IPS DF 4.7 (cell line): ENCODE data around the gene FYN.

Experiments
- DNase-seq: peaks from one replicate; pipeline ENCODE4 v3.0.0-alpha.2; 2013; ENCODE audit warnings: low spot score; ENCODE audit errors: extremely low read depth

The FYN gene

GRCh38 chr6:111631903-111632460 is 241.3 kb downstream of the FYN start:
- DNase-seq = no peak

DNA sequence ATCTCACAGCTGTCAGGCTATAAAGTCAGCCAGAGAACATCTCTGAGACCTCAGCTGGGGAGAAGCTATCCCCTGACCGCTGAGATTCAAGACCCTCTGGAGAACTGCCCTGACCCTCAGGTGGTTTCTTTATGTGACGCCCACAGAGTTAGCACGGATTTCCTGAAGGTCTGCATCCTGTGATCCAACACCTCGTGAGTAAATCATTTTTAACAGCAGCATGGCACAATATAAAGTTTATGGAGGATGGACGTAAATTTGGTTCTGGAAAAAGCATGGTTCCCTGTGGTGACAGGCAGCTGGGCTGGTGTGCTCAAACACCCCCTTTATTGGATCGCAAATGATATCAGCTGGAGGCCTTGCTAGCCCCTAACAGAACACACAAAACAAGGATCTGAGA is 242.2 kb downstream of the FYN start:
- DNase-seq = no peak

DNA sequence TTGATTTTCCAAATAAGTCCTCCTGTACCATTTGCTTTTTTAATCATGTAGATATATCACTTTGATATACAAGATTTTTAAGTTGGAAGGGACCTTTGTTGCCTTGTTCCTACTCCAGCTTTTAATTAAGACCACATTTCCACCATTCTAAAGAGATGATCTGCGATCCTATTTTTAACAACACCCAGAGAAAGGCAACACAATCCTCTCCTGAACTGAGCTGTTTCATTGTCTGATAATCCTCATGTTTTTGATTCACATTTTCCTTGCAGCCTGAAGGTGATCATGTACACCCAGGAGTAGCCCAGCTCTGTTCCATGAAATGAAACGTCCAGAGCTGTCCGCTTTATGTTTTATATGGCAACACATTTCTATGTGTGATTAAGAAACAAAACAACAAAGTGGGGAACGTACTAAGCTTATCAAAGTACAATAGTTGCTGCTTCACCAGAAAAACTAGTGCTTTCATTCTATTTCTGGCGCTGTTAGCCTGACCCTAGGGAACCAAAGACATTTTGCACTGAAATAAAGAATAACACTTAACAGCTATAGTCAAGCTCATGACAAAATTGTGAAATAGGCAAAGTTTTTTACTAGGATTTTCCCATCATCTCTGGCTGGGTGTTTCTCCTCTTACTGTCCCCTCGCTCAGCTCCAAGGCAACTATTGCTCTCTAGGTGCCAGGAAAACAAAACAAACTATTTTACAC is 245.0 kb downstream of the FYN start:
- DNase-seq = no peak

- DNase-seq = no peak
These were observed 246.8 kb downstream of the FYN start for GRCh38 chr6:111626441-111626840.

DNA sequence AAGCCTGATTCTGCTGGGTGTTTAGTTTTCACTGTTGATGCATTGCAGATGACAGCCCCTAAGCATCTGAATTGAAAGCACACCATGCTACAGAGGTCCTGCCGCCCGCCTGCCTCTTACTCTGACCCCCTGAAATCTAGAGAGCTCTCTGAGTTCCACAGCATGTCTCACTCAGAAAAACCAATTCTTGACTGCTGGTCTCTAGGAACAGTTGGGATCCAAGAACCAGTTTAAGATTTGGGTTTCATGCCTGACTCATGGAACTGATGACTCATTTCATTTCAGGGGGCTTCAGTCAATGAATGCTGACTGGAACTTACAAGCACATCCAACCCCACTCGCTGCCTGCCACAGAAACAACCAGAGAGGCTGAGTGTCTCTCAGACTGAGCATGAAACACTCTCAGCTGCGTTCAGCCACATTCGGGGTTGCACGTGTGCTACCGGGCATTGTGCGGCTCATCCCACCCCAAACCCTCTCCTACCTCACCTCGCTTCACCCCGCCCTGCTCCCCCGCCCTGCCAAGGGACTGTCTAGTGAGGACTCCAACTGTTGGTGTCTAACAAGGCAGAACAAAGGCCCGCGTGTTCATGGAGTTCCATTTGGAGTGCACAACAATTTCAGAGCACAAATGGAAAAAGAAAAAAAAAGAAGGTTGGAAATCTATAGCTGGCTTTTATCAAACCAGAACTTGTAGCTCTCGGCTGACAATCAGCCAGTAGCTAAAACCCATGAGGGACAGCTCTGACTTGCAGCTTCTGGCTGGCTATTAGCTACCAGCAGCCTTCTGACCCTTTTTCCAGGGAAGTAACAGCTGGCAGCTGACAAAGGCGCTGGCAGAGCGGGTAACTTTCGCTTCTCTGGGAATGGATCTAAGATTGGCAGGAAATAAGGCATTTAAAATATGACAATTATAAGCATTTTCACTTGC is 247.5 kb downstream of the FYN start:
- DNase-seq = no peak

- no peak for DNase-seq
These were observed 248.2 kb downstream of the FYN start for GRCh38 chr6:111625099-111625416.

DNA sequence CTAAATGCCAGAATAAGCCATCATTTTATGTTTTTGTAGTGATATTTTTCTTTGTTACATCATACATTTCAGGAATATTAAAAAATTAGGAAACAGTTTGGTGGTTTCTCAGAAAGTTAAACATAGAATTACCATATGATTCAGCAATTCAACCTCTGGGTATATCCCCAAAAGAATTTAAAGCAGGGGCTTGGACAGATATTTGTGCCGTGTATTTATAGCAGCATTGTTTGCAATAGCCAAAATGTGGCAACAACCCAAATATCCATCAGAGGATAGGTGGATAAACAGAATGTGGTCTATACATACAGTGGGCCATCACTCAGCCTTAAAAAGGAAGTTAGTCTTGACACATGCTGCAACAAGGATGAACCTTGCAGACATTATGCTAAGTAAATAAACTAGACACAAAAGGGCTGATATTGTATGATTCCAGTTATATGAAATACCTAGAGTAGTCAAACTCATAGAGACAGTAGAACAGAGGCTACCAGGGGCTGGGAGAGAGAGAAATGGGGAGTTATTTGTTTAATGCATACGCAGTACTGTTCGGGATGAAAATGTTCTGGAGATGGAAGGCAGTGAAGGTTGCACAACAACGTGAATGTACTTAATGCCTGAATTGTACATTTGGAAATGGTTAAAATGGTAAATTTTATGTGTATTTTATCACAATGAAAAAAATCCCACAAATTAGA is 248.7 kb downstream of the FYN start:
- no peak for DNase-seq

DNA sequence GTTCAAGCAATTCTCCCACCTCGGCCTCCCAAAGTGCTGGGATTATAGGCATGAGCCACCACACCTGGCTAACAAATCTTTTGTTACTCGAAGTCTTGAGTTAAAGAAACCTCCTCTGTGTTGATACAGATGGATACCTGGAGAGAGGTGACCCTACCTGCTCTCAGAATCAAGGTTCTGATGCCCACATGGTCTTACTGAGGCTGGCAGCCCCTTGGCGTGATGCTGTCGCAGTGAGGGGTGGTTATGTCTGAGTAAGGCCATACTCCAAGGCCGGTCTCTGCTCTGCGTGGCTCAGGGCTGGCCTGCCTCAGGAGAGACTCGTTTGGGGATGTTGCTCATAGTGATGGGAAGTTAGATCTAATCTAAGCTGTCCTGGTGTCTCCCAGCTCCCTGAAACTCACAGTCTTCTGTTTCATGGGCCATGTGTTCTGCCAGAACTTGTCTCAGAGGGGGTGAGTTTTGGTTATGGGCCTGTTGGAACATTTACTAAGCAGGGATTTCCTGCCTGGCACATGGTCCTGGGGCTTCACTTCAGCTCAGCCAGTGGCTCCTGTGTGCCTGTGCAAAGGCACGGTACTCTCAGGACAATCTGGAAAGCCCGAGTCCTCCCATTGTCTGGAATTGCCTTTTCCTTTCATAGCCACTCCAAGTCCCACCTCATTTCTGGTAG is 250.1 kb downstream of the FYN start:
- no peak for DNase-seq

- no peak for DNase-seq
These were observed 253.1 kb downstream of the FYN start for GRCh38 chr6:111620169-111620568.

- no peak for DNase-seq
These were observed 254.8 kb downstream of the FYN start for GRCh38 chr6:111618407-111618806.

DNA sequence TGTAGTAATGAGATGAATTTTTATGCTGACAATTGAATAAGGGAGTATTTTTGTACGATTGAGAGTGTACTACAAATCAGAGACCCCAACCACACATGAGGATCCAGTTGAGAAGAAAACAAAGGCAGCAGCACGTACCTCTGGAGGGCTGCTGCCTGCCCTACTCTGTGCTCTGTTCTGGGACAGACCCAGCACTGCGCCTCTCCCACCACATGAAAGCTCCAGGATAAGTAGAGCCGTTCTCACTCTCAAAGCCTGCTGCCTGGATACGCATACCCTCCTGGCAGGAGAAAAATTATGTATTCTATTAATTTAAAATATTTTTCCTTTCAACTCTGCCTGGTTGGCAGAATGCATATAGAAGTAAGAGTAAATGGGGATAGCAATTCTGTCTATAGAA is 256.1 kb downstream of the FYN start:
- DNase-seq = no peak

- DNase-seq = no peak
These were observed 257.2 kb downstream of the FYN start for GRCh38 chr6:111615916-111616612.

DNA sequence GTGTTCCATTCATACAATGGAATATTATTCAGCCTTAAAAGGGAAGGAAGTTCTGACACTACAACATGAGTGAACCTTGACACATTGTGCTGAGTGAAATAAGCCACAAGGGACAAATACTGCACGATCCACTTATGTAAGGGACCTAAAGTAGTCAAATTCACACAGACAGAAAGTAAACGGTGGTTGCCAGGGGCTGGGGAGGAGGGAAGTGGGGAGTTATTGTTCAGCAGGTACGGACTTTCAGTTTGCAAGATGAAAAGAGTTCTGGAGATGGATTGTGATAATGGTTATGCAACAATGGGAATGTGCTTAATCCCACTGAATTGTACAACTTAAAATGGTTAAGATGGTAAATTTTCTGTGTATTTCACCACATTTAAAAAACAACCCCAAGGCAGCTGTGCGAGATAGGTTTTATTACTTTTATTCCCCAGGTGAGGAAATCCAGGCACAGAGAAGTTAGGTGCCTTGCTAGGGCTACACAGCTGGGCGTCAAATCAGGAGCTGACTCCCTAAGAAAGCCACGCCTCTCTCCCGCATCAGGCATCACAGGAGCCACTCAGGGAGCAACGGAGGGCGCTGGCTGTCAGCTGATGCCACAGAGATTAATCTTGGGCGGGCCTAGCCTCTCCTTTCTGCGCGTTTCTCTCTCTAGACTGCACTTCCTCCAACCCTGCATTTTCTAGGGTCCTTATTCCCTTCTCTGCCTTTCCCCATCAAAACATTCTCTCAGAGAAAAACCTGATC is 258.2 kb downstream of the FYN start:
- DNase-seq = no peak

- DNase-seq = no peak
These were observed 260.9 kb downstream of the FYN start for GRCh38 chr6:111612379-111612778.

GRCh38 chr6:111610548-111611172 is 262.6 kb downstream of the FYN start:
- no peak for DNase-seq
